ENCODE data around the gene FSTL4.

GRCh38 chr5:133199417-133200178, 412.7 kb downstream of the FSTL4 start:
- TF ChIP-seq CTCF (optimal IDR thresholded peaks at IDR 0.05 in 1 of 3, IDR thresholded peaks at IDR 0.05 in 1 of 3, conservative IDR thresholded peaks at IDR 0.05 in 1 of 3; ENCODE audit: extremely low read depth in 1 of 3, insufficient read depth in 2 of 3, low read length in 3 of 3) (no peak), EZH2 (IDR thresholded peaks at IDR 0.05; ENCODE audit: low read length) (no peak)

All from keratinocyte (primary cell).